Measurements from ENCODE around the gene CRNKL1.

- TF ChIP-seq POLR2A (IDR thresholded peaks at IDR 0.05; ENCODE audit: extremely low read depth, insufficient read length) (no peak), CTCF (IDR thresholded peaks at IDR 0.05; ENCODE audit: low read depth, low read length) (no peak), MAX (IDR thresholded peaks at IDR 0.05; ENCODE audit: low read depth, low read length) (no peak), MYC (IDR thresholded peaks at IDR 0.05; ENCODE audit: low read depth, low read length) (no peak)
Measured at GRCh38 chr20:20095114-20095872, 43.0 kb upstream of the CRNKL1 start.

All from NB4 (cell line).